HL-60 (cell line): ENCODE measurements around the gene B4GAT1.

Source experiments
- DNase-seq, 2 experiments: peaks; one replicate each; pipeline ENCODE4 v3.0.0-alpha.2; 2010 to 2020; ENCODE audit warnings: low read depth in 1 of 2, low spot score in 1 of 2
- H3K27ac ChIP-seq: fragments of 250-450 bp; sonication (Bioruptor Pico); replicated peaks from 2 replicates; pipeline ENCODE4 v1.5.1; 2020; ENCODE audit warnings: mild to moderate bottlenecking, moderate library complexity
- H3K27me3 ChIP-seq: fragments of 250-450 bp; sonication (Bioruptor Pico); 2 replicates; pipeline ENCODE4 v1.5.1; 2021; ENCODE audit warnings: mild to moderate bottlenecking, moderate library complexity; ENCODE audit not compliant: insufficient read depth, poor library complexity, severe bottlenecking
- H3K4me3 ChIP-seq: replicated peaks from 2 replicates; pipeline ENCODE4 v1.5.1; 2011; ENCODE audit warnings: mild to moderate bottlenecking, control low read depth, low read length; ENCODE audit not compliant: insufficient read depth
- GABPA ChIP-seq: IDR thresholded peaks from 2 replicates; pipeline ENCODE4 v1.6.1; 2012; ENCODE audit warnings: low read depth
- POLR2AphosphoS5 ChIP-seq: IDR thresholded peaks from 2 replicates; pipeline ENCODE4 v1.6.1; 2012; ENCODE audit warnings: low read depth
- SPI1 ChIP-seq: IDR thresholded peaks from 2 replicates; pipeline ENCODE4 v1.6.1; 2012; ENCODE audit warnings: low read depth, mild to moderate bottlenecking, borderline replicate concordance
- TF ChIP-seq, protein P1 (sequence below): IDR thresholded peaks from 2 replicates; pipeline ENCODE4 v1.6.1; 2012; ENCODE audit warnings: low read depth; ENCODE audit not compliant: insufficient replicate concordance
- TF ChIP-seq, protein P2 (sequence below): IDR thresholded peaks from one replicate; pipeline ENCODE4 v1.5.1; 2011; ENCODE audit warnings: low read length, control low read depth, inconsistent platforms; ENCODE audit not compliant: insufficient read depth

The B4GAT1 gene

DNA sequence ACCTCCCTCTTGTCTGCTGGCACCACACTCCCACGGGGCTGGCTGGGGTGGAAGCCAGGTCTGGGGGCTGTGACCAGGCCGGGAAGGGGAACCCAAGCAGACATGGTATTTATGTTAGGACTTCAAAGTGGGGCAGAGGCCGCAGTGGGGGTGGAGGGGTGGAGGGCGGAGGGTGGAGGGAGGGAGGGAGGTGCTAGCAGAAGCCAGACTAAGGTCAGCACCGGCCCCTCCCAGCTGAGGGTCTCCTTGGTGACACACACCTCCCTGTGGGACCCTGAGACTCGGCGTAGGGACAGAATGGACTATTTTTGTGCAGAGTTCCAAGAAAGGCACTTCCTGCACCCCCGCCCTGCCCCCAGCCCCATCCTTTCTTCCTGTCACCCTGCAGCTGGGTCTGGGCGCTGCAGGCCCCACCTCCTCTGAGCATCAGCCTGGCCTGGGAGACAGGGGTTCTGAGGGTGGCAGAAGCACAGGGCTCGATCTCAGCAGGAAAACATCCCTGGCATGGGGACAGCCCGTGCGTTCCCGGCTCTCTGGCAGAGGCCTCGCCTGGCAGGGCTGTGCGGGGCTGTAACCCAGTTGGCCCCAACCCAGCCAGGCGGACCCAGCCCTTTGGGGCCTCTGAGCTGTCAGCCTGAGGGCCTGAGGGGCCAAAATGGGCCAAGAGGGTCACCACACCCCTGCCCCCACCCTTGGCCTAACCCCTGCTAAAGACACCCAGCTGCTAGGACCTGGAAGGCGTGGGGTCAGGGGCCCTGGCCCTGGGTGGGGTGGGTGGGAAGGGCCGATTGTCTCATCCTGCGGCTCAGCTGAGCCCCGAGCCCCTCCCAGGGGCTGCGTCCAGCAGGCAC lies 20.9 kb downstream of the B4GAT1 start:
- Histone ChIP-seq H3K27me3 (no peaks in the 10 kb centered on the region), H3K27ac (no peak overlapping the region), H3K4me3 (no peak overlapping the region)
- no peak for DNase-seq
- TF ChIP-seq, protein P1, sequence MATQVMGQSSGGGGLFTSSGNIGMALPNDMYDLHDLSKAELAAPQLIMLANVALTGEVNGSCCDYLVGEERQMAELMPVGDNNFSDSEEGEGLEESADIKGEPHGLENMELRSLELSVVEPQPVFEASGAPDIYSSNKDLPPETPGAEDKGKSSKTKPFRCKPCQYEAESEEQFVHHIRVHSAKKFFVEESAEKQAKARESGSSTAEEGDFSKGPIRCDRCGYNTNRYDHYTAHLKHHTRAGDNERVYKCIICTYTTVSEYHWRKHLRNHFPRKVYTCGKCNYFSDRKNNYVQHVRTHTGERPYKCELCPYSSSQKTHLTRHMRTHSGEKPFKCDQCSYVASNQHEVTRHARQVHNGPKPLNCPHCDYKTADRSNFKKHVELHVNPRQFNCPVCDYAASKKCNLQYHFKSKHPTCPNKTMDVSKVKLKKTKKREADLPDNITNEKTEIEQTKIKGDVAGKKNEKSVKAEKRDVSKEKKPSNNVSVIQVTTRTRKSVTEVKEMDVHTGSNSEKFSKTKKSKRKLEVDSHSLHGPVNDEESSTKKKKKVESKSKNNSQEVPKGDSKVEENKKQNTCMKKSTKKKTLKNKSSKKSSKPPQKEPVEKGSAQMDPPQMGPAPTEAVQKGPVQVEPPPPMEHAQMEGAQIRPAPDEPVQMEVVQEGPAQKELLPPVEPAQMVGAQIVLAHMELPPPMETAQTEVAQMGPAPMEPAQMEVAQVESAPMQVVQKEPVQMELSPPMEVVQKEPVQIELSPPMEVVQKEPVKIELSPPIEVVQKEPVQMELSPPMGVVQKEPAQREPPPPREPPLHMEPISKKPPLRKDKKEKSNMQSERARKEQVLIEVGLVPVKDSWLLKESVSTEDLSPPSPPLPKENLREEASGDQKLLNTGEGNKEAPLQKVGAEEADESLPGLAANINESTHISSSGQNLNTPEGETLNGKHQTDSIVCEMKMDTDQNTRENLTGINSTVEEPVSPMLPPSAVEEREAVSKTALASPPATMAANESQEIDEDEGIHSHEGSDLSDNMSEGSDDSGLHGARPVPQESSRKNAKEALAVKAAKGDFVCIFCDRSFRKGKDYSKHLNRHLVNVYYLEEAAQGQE = no peak
- TF ChIP-seq SPI1 (no peak), POLR2AphosphoS5 (no peak), GABPA (no peak)
- TF ChIP-seq, protein P2, sequence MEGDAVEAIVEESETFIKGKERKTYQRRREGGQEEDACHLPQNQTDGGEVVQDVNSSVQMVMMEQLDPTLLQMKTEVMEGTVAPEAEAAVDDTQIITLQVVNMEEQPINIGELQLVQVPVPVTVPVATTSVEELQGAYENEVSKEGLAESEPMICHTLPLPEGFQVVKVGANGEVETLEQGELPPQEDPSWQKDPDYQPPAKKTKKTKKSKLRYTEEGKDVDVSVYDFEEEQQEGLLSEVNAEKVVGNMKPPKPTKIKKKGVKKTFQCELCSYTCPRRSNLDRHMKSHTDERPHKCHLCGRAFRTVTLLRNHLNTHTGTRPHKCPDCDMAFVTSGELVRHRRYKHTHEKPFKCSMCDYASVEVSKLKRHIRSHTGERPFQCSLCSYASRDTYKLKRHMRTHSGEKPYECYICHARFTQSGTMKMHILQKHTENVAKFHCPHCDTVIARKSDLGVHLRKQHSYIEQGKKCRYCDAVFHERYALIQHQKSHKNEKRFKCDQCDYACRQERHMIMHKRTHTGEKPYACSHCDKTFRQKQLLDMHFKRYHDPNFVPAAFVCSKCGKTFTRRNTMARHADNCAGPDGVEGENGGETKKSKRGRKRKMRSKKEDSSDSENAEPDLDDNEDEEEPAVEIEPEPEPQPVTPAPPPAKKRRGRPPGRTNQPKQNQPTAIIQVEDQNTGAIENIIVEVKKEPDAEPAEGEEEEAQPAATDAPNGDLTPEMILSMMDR = no peak

DNA sequence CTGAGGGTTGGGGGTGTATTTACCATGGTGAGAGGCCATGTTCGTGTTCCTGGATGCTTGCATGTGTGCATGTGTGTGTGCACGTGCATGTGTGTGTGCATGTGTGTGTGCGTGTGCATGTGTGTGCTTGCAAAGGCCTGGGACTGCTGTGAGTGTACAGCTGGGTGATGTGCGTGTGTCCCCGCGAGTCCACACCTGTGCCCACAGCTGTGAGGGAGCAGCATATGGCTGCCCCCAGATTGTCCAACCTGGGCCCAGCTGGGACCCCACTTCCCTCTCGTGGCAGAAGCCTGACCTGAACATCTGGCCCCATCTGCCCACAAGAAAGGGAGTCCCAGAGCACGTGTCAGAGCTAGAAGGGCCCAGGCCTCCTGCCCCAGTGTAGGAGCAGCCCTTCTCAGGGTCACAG lies 22.2 kb downstream of the B4GAT1 start:
- Histone ChIP-seq H3K27ac (no peak overlapping the region), H3K27me3 (no peaks in the 10 kb centered on the region), H3K4me3 (no peak overlapping the region)
- peak in 1 of 2 experiments; percentile 19 for DNase-seq
- peak; percentile 90 for TF ChIP-seq POLR2AphosphoS5
- TF ChIP-seq, protein P1 = no peak
- TF ChIP-seq, protein P2 = no peak
- peak; percentile 7; the same call in 1 of the 2 replicates for TF ChIP-seq SPI1
- no peak for TF ChIP-seq GABPA

DNA sequence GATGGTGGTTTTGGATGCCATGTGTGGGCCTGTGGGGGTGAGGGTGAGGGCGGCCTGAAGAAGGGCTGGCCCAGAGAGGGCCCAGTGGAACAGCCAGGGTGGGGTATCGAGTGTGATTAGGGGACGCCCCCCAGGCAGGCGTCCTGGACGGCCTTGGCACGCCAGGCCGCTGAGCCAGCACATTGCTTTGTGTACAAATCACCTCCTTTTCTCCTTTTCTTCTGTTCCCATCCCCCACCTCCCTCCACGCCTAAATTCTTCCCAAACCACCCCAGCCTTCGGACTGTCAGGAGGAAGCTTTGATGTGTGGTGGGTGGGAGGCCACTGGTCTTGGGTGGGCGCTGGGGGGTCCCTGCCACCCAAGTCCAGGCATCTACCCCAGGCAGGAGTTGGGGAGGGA lies 22.8 kb downstream of the B4GAT1 start:
- Histone ChIP-seq H3K27me3 (no peaks in the 10 kb centered on the region), H3K27ac (no peak overlapping the region), H3K4me3 (no peak overlapping the region)
- TF ChIP-seq, protein P2 = no peak
- TF ChIP-seq GABPA (no peak), POLR2AphosphoS5 (no peak), SPI1 (no peak)
- TF ChIP-seq, protein P1 = no peak
- no peak for DNase-seq
